GM23338 (cell line): Measurements from ENCODE around the gene OR6B3. TPM values are rescaled to one million over a fixed set of nuclear protein-coding genes. Genes with fewer than 3 reads are reported as not detected.

ENCODE experiments used
- ATAC-seq: fragments of 200-7000 bp; cut with Tn5 transposase; 3 replicates; pipeline ENCODE4 v1.9.1; 2020
- DNase-seq: peaks from one replicate; pipeline ENCODE4 v3.0.0-alpha.2; 2015; ENCODE audit warnings: low spot score
- H2AFZ ChIP-seq: fragments of 200-600 bp; sonication (generic); 2 replicates; pipeline ENCODE4 v1.8.0; 2016; ENCODE audit warnings: antibody characterized with exemption, mild to moderate bottlenecking, moderate library complexity
- H3F3A ChIP-seq: fragments of 200-600 bp; sonication (generic); replicated peaks from 2 replicates; pipeline ENCODE4 v1.8.0; 2017; ENCODE audit warnings: antibody characterized with exemption, mixed run types, low read depth
- H3K27ac ChIP-seq: fragments of 200-600 bp; sonication (generic); 2 replicates; pipeline ENCODE4 v1.6.1; 2016; ENCODE audit warnings: low read depth
- H3K27me3 ChIP-seq: fragments of 200-600 bp; sonication (generic); 2 replicates; pipeline ENCODE4 v1.8.0; 2016; ENCODE audit warnings: mild to moderate bottlenecking, mixed run types, moderate library complexity; ENCODE audit not compliant: insufficient read depth
- H3K36me3 ChIP-seq: fragments of 200-600 bp; sonication (generic); 2 replicates; pipeline ENCODE4 v1.8.0; 2016; ENCODE audit warnings: mild to moderate bottlenecking; ENCODE audit not compliant: insufficient read depth
- H3K4me1 ChIP-seq: fragments of 200-600 bp; sonication (generic); 2 replicates; pipeline ENCODE4 v1.8.0; 2016; ENCODE audit warnings: mild to moderate bottlenecking, moderate library complexity; ENCODE audit not compliant: insufficient read depth
- H3K4me2 ChIP-seq: fragments of 200-600 bp; sonication (generic); 2 replicates; pipeline ENCODE4 v1.7.1; 2017; ENCODE audit warnings: mixed run types
- H3K4me3 ChIP-seq: fragments of 200-600 bp; sonication (generic); 2 replicates; pipeline ENCODE4 v1.6.1; 2016; ENCODE audit warnings: mixed run types
- H3K79me2 ChIP-seq: fragments of 200-600 bp; sonication (generic); replicated peaks from 2 replicates; pipeline ENCODE4 v1.8.0; 2017; ENCODE audit warnings: mild to moderate bottlenecking; ENCODE audit not compliant: insufficient read depth
- H3K9me2 ChIP-seq: fragments of 200-600 bp; sonication (generic); 2 replicates; pipeline ENCODE4 v1.8.0; 2017; ENCODE audit not compliant: insufficient read depth
- H4K20me1 ChIP-seq: fragments of 200-600 bp; sonication (generic); replicated peaks from 2 replicates; pipeline ENCODE4 v1.8.0; 2017; ENCODE audit warnings: mild to moderate bottlenecking; ENCODE audit not compliant: insufficient read depth
- H3K27ac Mint-ChIP-seq: 2 replicates; pipeline ENCODE4 v1.8.0; 2020; ENCODE audit warnings: inconsistent platforms, mild to moderate bottlenecking, moderate library complexity, mixed read lengths
- H3K27me3 Mint-ChIP-seq: 3 replicates; pipeline ENCODE4 v1.8.0; 2022; ENCODE audit warnings: low read depth, mild to moderate bottlenecking, moderate library complexity, mixed read lengths, inconsistent platforms; ENCODE audit not compliant: insufficient read depth, poor library complexity
- H3K36me3 Mint-ChIP-seq: 3 replicates; pipeline ENCODE4 v1.8.0; 2021; ENCODE audit warnings: low read depth, mild to moderate bottlenecking, inconsistent platforms, moderate library complexity, mixed read lengths
- H3K4me1 Mint-ChIP-seq: 3 replicates; pipeline ENCODE4 v1.8.0; 2020; ENCODE audit warnings: mild to moderate bottlenecking, inconsistent platforms, mixed read lengths
- H3K4me3 Mint-ChIP-seq: 3 replicates; pipeline ENCODE4 v1.8.0; 2021; ENCODE audit warnings: moderate library complexity, mild to moderate bottlenecking, inconsistent platforms, mixed read lengths
- H3K9me3 Mint-ChIP-seq: 3 replicates; pipeline ENCODE4 v1.8.0; 2020; ENCODE audit warnings: moderate library complexity, mild to moderate bottlenecking, inconsistent platforms, mixed read lengths
- CREB1 ChIP-seq: fragments of 250-450 bp; sonication (Bioruptor Pico); IDR thresholded peaks from 2 replicates; pipeline ENCODE4 v1.5.0; 2020; ENCODE audit warnings: low read depth, mild to moderate bottlenecking, moderate library complexity
- EZH2 ChIP-seq: fragments of 200-600 bp; sonication (generic); IDR thresholded peaks from one replicate; pipeline ENCODE4 v1.8.0; 2017; ENCODE audit warnings: antibody characterized with exemption, mild to moderate bottlenecking, low read depth; ENCODE audit not compliant: unreplicated experiment
- EZH2phosphoT487 ChIP-seq: fragments of 200-600 bp; sonication (generic); IDR thresholded peaks from one replicate; pipeline ENCODE4 v1.8.1; 2018; ENCODE audit warnings: antibody characterized with exemption; ENCODE audit not compliant: unreplicated experiment
- JUNB ChIP-seq: IDR thresholded peaks from one replicate; pipeline ENCODE4 v1.6.1; 2016; ENCODE audit warnings: antibody characterized with exemption; ENCODE audit not compliant: unreplicated experiment
- NANOG ChIP-seq: IDR thresholded peaks from 2 replicates; pipeline ENCODE4 v1.6.1; 2016; ENCODE audit warnings: antibody characterized with exemption, borderline replicate concordance
- POLR2AphosphoS5 ChIP-seq: IDR thresholded peaks from 2 replicates; pipeline ENCODE4 v1.6.1; 2016; ENCODE audit warnings: antibody characterized with exemption, low read depth
- ZNF114 ChIP-seq: fragments of 250-450 bp; sonication (Bioruptor Pico); IDR thresholded peaks from 2 replicates; pipeline ENCODE4 v1.5.0; 2020; ENCODE audit warnings: mild to moderate bottlenecking, moderate library complexity
- ZNF331 ChIP-seq: fragments of 250-450 bp; sonication (Bioruptor Pico); IDR thresholded peaks from 2 replicates; pipeline ENCODE4 v1.5.0; 2020; ENCODE audit warnings: low read depth, mild to moderate bottlenecking, moderate library complexity
- polyA plus RNA-seq: library from polyadenylated mRNA; unstranded; fragments of >200 nt; fragmentation: Nextera tagmentation; extraction: Ambion mirVana; gene quantifications from 2 replicates; pipeline ENCODE4 v1.2.1, GENCODE V29; 2016
- total RNA-seq: library from RNA; depleted of rRNA; stranded (reverse); fragments of >200 nt; shearing (Covaris generic); gene quantifications from 2 replicates; pipeline ENCODE4 v1.2.3, GENCODE V29; 2014
- TF ChIP-seq, protein P1 (sequence below): IDR thresholded peaks from 2 replicates; pipeline ENCODE4 v1.6.1; 2016; ENCODE audit warnings: antibody characterized with exemption
- TF ChIP-seq, protein P2 (sequence below): IDR thresholded peaks from one replicate; pipeline ENCODE4 v1.6.1; 2018; ENCODE audit warnings: antibody characterized with exemption; ENCODE audit not compliant: unreplicated experiment
- TF ChIP-seq, protein P3 (sequence below), 2 experiments: fragments of 200-600 bp in 1 of 2; sonication (generic) in 1 of 2; conservative IDR thresholded peaks; 2 replicates each; pipeline versions ENCODE4 v1.5.1 to v1.6.1; 2016 to 2017; ENCODE audit warnings: antibody characterized with exemption in 2 of 2, low read depth in 2 of 2, mild to moderate bottlenecking in 2 of 2, moderate library complexity in 1 of 2

OR6B3 gene
- total and polyA plus RNA-seq, 2 experiments from 2014 or later = not detected

DNA sequence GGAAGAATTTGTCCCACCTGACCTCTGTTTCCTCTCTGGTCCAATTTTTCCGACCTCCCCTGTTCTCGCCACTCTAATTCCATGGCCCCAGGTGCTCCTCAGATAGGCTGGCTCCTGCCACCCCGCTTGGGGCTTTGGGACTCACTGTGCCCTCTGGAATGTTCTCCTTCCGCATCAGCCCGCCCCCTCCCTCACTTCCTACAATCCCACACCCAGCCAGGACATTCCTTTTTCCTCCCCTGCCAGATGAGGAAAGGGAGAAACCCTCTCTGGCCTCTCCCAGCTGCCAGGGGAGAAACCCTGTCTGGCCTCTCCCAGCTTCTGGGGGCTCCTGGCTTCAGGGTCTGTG is 20.0 kb downstream of the OR6B3 start (continued):
- TF ChIP-seq, protein P1, sequence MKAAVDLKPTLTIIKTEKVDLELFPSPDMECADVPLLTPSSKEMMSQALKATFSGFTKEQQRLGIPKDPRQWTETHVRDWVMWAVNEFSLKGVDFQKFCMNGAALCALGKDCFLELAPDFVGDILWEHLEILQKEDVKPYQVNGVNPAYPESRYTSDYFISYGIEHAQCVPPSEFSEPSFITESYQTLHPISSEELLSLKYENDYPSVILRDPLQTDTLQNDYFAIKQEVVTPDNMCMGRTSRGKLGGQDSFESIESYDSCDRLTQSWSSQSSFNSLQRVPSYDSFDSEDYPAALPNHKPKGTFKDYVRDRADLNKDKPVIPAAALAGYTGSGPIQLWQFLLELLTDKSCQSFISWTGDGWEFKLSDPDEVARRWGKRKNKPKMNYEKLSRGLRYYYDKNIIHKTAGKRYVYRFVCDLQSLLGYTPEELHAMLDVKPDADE = no peak
- TF ChIP-seq CREB1 (CRISPR knock-in tag) = no peak
- no peak for TF ChIP-seq ZNF114 (CRISPR knock-in tag)
- TF ChIP-seq NANOG = no peak

DNA sequence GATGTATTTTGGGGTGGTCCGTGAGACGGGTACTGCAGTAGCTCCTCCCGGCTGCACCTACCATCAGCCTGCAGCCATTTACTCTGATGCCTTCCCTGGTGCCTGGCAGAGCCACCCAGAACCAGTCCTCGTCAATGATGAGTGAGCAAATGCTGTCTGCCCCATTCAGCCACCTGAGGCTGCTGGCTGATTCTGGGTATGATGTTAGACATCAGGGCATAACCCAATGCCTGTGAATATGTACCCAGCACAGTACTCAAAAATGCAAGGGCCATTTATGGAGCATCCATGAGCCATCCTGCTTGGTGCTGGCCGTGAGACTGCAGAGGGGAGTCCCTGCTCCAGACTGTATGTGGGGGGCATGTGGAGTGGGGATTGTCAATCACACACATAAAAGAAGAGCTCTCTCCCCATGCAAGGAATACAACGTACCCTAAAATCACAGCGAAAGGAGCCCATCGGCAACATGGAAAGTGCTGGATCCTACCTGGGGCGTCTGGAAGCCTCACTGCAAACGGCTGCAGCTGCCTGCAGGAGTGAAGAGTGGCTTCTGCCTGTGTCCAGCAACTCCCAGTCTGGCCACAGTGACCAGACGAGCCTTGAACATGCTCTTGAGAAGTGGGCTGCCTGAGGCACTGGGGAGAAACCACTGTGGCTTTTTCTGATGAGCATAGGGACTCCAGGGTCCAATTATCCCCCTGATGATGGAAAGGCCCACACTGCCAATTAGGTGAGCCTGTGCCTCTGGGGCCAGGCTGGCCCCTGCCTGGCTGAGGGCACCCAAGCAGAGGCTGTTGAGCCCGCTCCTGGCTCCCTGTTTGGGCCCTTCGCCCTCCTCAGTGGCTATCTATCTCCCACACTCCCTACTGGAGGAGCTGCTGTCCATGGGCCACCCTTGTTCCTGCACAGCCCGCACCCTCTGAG is 20.7 kb downstream of the OR6B3 start:
- TF ChIP-seq ZNF331 (CRISPR knock-in tag) (no peak), POLR2AphosphoS5 (no peak), EZH2 (no peak), JUNB (no peak), EZH2phosphoT487 (no peak)
- TF ChIP-seq, protein P2, sequence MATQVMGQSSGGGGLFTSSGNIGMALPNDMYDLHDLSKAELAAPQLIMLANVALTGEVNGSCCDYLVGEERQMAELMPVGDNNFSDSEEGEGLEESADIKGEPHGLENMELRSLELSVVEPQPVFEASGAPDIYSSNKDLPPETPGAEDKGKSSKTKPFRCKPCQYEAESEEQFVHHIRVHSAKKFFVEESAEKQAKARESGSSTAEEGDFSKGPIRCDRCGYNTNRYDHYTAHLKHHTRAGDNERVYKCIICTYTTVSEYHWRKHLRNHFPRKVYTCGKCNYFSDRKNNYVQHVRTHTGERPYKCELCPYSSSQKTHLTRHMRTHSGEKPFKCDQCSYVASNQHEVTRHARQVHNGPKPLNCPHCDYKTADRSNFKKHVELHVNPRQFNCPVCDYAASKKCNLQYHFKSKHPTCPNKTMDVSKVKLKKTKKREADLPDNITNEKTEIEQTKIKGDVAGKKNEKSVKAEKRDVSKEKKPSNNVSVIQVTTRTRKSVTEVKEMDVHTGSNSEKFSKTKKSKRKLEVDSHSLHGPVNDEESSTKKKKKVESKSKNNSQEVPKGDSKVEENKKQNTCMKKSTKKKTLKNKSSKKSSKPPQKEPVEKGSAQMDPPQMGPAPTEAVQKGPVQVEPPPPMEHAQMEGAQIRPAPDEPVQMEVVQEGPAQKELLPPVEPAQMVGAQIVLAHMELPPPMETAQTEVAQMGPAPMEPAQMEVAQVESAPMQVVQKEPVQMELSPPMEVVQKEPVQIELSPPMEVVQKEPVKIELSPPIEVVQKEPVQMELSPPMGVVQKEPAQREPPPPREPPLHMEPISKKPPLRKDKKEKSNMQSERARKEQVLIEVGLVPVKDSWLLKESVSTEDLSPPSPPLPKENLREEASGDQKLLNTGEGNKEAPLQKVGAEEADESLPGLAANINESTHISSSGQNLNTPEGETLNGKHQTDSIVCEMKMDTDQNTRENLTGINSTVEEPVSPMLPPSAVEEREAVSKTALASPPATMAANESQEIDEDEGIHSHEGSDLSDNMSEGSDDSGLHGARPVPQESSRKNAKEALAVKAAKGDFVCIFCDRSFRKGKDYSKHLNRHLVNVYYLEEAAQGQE = no peak
- TF ChIP-seq, protein P1 = no peak
- TF ChIP-seq, protein P3, sequence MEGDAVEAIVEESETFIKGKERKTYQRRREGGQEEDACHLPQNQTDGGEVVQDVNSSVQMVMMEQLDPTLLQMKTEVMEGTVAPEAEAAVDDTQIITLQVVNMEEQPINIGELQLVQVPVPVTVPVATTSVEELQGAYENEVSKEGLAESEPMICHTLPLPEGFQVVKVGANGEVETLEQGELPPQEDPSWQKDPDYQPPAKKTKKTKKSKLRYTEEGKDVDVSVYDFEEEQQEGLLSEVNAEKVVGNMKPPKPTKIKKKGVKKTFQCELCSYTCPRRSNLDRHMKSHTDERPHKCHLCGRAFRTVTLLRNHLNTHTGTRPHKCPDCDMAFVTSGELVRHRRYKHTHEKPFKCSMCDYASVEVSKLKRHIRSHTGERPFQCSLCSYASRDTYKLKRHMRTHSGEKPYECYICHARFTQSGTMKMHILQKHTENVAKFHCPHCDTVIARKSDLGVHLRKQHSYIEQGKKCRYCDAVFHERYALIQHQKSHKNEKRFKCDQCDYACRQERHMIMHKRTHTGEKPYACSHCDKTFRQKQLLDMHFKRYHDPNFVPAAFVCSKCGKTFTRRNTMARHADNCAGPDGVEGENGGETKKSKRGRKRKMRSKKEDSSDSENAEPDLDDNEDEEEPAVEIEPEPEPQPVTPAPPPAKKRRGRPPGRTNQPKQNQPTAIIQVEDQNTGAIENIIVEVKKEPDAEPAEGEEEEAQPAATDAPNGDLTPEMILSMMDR (conservative IDR thresholded peaks at IDR 0.05; ENCODE audit: low read depth in 2 of 2) = no peak
- ATAC-seq (peak; percentile 28; the same call in 1 of the 3 replicates), DNase-seq (no peak)
- Mint-ChIP-seq H3K4me1 (peaks cover 5% of the 10 kb centered on the region; the same call in 1 of the 3 replicates), H3K27me3 (peaks cover 5% of the 10 kb centered on the region), H3K36me3 (no peaks in the 10 kb centered on the region), H3K9me3 (no peaks in the 10 kb centered on the region), H3K4me3 (no peak overlapping the region), H3K27ac (peak overlapping the region; percentile 36; the same call in 1 of the 2 replicates)
- H3K4me3 ChIP-seq = no peak overlapping the region
- no peaks in the 10 kb centered on the region for H3K36me3 ChIP-seq
- H2AFZ ChIP-seq = no peak overlapping the region
- no peaks in the 10 kb centered on the region for H3F3A ChIP-seq
- H3K79me2 ChIP-seq = no peaks in the 10 kb centered on the region
- no peak overlapping the region for H3K27ac ChIP-seq
- H3K4me1 ChIP-seq = no peaks in the 10 kb centered on the region; the same call in 1 of the 2 replicates
- no peaks in the 10 kb centered on the region for H4K20me1 ChIP-seq
- peaks cover 10% of the 10 kb centered on the region; the same call in 1 of the 2 replicates for H3K27me3 ChIP-seq
- H3K4me2 ChIP-seq = no peak overlapping the region
- H3K9me2 ChIP-seq = no peaks in the 10 kb centered on the region
